K562 (cell line): Measurements from ENCODE around the gene TIMM8A. TPM values are rescaled to one million over a fixed set of nuclear protein-coding genes. Genes with fewer than 3 reads are reported as not detected.
A peak's percentile ranks its signal among the peaks of the same experiment; 100 is the strongest.

Source experiments
- CBX2 ChIP-seq: fragments of 200-600 bp; sonication (generic); IDR thresholded peaks from one replicate; pipeline ENCODE4 v1.6.1; 2012; ENCODE audit warnings: mild to moderate bottlenecking, low read length, inconsistent platforms; ENCODE audit not compliant: insufficient read depth, poor library complexity, severe bottlenecking
- ELF2 ChIP-seq: fragments of 250-450 bp; sonication (Bioruptor Pico); IDR thresholded peaks from 2 replicates; pipeline ENCODE4 v1.5.0; 2021; ENCODE audit warnings: mild to moderate bottlenecking
- MAZ ChIP-seq, 2 experiments: fragments of 450-650 bp in 1 of 2; sonication (generic) in 1 of 2; formaldehyde crosslinking; IDR thresholded peaks in 1 of 2; conservative IDR thresholded peaks in 1 of 2; 2 replicates each; pipeline versions ENCODE4 v1.4.0 to v1.5.0; 2020; ENCODE audit warnings: mild to moderate bottlenecking in 1 of 2, missing genetic modification reagents in 1 of 2
- NR2F6 ChIP-seq: fragments of 450-650 bp; formaldehyde crosslinking; IDR thresholded peaks from 2 replicates; pipeline ENCODE4 v1.4.0; 2020; ENCODE audit warnings: mild to moderate bottlenecking
- NUFIP1 ChIP-seq: fragments of 450-650 bp; IDR thresholded peaks from 2 replicates; pipeline ENCODE4 v1.6.1; 2018; ENCODE audit not compliant: partially characterized antibody
- PRPF4 ChIP-seq: fragments of 200-400 bp; formaldehyde crosslinking; IDR thresholded peaks from one replicate; pipeline ENCODE4 v1.6.1; 2017; ENCODE audit warnings: low read length, low read depth, mild to moderate bottlenecking; ENCODE audit not compliant: insufficient read depth, poor library complexity, severe bottlenecking
- SMARCB1 ChIP-seq: IDR thresholded peaks from 2 replicates; pipeline ENCODE4 v1.6.1; 2011; ENCODE audit warnings: improper control_type of control experiment, low read depth; ENCODE audit not compliant: insufficient read length
- TAF15 ChIP-seq: fragments of 200-400 bp; formaldehyde crosslinking; IDR thresholded peaks from 2 replicates; pipeline ENCODE4 v1.6.1; 2017; ENCODE audit warnings: mild to moderate bottlenecking, low read depth, low read length, moderate library complexity
- XRCC4 ChIP-seq: IDR thresholded peaks from one replicate; pipeline ENCODE4 v1.6.1; 2011; ENCODE audit not compliant: insufficient read depth, insufficient read length; ENCODE audit errors: extremely low read depth
- ZNF431 ChIP-seq: sonication (generic); formaldehyde crosslinking; IDR thresholded peaks from 2 replicates; pipeline ENCODE4 v1.8.0; 2022; ENCODE audit warnings: mild to moderate bottlenecking, missing genetic modification reagents
- ZNF778 ChIP-seq: fragments of 450-650 bp; formaldehyde crosslinking; IDR thresholded peaks from 2 replicates; pipeline ENCODE4 v1.4.0; 2020; ENCODE audit warnings: mild to moderate bottlenecking, moderate library complexity
- ZNF830 ChIP-seq: fragments of 250-450 bp; sonication (Bioruptor Pico); IDR thresholded peaks from 2 replicates; pipeline ENCODE4 v1.5.0; 2021; ENCODE audit warnings: mild to moderate bottlenecking
- polyA plus RNA-seq, 8 experiments: library from polyadenylated mRNA; depleted of rRNA in 4 of 8; stranded (reverse) in 5 of 8; unstranded in 3 of 8; fragments of >200 nt; fragmentation: Nextera tagmentation in 2 of 8; fragmentation: Illumina TruSeq in 1 of 8; extraction: Ambion mirVana in 2 of 8; extraction: Trizol in 1 of 8; gene quantifications; 2 replicates each; pipeline versions ENCODE4 v1.2.1 to v1.2.3, GENCODE V29; 2011 to 2014; ENCODE audit warnings: inconsistent platforms in 1 of 8, missing spikeins in 1 of 8
- total RNA-seq, 7 experiments: library from RNA; depleted of rRNA in 6 of 7; stranded (reverse); fragments of >200 nt in 6 of 7; fragmentation: Illumina TruSeq in 2 of 7; extraction: Trizol in 2 of 7; gene quantifications; 2 replicates each; pipeline versions ENCODE4 v1.2.1 to v1.2.3, GENCODE V29; 2011 to 2021; ENCODE audit warnings: low replicate concordance in 1 of 7
- TF ChIP-seq, protein P1 (sequence below): fragments of 250-450 bp; sonication (Bioruptor Pico); IDR thresholded peaks from 2 replicates; pipeline ENCODE4 v1.9.0; 2021; ENCODE audit warnings: mild to moderate bottlenecking
- TF ChIP-seq, protein P2 (sequence below): sonication (generic); formaldehyde crosslinking; IDR thresholded peaks from 2 replicates; pipeline ENCODE4 v1.8.1; 2023; ENCODE audit warnings: mild to moderate bottlenecking, missing genetic modification reagents
- TF ChIP-seq, protein P3 (sequence below): sonication (generic); formaldehyde crosslinking; IDR thresholded peaks from 2 replicates; pipeline ENCODE4 v1.8.1; 2023; ENCODE audit warnings: mild to moderate bottlenecking, missing genetic modification reagents
- TF ChIP-seq, protein P4 (sequence below): fragments of 450-650 bp; formaldehyde crosslinking; IDR thresholded peaks from 2 replicates; pipeline ENCODE4 v1.4.0; 2020; ENCODE audit warnings: mild to moderate bottlenecking
- TF ChIP-seq, protein P5 (sequence below): IDR thresholded peaks from 2 replicates; pipeline ENCODE4 v1.6.1; 2014; ENCODE audit warnings: antibody characterized with exemption
- TF ChIP-seq, protein P6 (sequence below): fragments of 450-650 bp; IDR thresholded peaks from 2 replicates; pipeline ENCODE4 v1.6.1; 2016; ENCODE audit warnings: borderline replicate concordance

TIMM8A gene
- total and polyA plus RNA-seq, 9 of the 15 experiments (the other 6 are each of a cell fraction or from before 2014, with no cell fraction given), result 10.9 to 132 (median 41.1) TPM

DNA sequence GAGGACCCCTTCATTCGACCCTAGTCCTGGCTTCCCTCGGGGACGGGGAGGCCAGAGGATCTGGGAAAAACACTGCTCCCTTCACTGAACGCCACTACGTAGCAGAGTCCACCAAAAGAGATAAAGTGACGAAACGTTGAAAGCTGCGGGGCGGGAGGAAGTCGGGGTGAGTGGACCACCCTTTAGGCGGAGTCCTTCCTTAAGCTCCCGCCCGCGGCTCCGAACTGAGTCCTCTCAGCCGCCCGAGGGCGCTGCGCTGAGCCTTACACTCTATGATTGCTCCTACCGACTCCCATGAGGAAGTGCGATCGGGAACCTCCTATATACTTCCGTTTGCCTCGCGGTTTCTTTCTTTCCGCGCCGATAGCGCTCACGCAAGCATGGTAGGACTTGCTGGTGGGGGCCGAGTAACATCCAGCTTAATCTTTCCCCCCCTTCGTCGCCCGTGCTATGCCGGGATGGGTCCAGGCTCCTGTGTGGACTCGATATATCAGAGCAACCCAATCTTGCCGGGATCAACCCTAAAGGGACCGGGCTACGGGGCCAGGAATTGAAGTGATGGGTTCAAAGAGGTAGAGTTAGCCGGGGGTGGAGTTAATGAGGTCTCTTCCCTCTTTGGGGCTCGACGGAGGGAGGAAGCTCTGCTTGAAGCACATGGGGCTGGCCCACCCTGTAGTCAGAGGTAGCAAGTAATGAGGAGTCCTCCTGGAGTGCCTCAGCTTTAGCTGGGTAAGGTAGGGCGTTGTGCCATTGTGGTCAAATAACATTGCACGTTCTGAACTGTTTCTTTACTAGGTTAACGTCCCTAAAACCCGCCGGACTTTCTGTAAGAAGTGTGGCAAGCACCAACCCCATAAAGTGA, 42.4 kb upstream of the TIMM8A start, which contains the start of gene RPL36A (continued):
- TF ChIP-seq, protein P1, sequence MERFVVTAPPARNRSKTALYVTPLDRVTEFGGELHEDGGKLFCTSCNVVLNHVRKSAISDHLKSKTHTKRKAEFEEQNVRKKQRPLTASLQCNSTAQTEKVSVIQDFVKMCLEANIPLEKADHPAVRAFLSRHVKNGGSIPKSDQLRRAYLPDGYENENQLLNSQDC (CRISPR knock-in tag), result 0 out of 2 replicates have a peak, but pooled peaks have one; percentile 15
- TF ChIP-seq ZNF778 (CRISPR knock-in tag) (no peak), XRCC4 (no peak), PRPF4 (no peak), TAF15 (no peak), NR2F6 (CRISPR knock-in tag) (no peak), SMARCB1 (no peak), MAZ (CRISPR knock-in tag; conservative IDR thresholded peaks at IDR 0.05 in 1 of 2, IDR thresholded peaks at IDR 0.05 in 1 of 2) (peak in 1 of 2 experiments; percentile 66; a peak in 2 of 4 replicates), ELF2 (CRISPR knock-in tag) (peak; percentile 76), NUFIP1 (no peak), ZNF431 (CRISPR knock-in tag) (no peak), CBX2 (no peak), ZNF830 (CRISPR knock-in tag) (0 out of 2 replicates have a peak, but pooled peaks have one; percentile 39)
- TF ChIP-seq, protein P2, sequence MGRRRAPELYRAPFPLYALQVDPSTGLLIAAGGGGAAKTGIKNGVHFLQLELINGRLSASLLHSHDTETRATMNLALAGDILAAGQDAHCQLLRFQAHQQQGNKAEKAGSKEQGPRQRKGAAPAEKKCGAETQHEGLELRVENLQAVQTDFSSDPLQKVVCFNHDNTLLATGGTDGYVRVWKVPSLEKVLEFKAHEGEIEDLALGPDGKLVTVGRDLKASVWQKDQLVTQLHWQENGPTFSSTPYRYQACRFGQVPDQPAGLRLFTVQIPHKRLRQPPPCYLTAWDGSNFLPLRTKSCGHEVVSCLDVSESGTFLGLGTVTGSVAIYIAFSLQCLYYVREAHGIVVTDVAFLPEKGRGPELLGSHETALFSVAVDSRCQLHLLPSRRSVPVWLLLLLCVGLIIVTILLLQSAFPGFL (CRISPR knock-in tag), result 0 out of 2 replicates have a peak, but pooled peaks have one; percentile 73
- TF ChIP-seq, protein P3, sequence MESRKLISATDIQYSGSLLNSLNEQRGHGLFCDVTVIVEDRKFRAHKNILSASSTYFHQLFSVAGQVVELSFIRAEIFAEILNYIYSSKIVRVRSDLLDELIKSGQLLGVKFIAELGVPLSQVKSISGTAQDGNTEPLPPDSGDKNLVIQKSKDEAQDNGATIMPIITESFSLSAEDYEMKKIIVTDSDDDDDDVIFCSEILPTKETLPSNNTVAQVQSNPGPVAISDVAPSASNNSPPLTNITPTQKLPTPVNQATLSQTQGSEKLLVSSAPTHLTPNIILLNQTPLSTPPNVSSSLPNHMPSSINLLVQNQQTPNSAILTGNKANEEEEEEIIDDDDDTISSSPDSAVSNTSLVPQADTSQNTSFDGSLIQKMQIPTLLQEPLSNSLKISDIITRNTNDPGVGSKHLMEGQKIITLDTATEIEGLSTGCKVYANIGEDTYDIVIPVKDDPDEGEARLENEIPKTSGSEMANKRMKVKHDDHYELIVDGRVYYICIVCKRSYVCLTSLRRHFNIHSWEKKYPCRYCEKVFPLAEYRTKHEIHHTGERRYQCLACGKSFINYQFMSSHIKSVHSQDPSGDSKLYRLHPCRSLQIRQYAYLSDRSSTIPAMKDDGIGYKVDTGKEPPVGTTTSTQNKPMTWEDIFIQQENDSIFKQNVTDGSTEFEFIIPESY (CRISPR knock-in tag), result peak; percentile 71; the same call in 1 of the 2 replicates
- TF ChIP-seq, protein P4, sequence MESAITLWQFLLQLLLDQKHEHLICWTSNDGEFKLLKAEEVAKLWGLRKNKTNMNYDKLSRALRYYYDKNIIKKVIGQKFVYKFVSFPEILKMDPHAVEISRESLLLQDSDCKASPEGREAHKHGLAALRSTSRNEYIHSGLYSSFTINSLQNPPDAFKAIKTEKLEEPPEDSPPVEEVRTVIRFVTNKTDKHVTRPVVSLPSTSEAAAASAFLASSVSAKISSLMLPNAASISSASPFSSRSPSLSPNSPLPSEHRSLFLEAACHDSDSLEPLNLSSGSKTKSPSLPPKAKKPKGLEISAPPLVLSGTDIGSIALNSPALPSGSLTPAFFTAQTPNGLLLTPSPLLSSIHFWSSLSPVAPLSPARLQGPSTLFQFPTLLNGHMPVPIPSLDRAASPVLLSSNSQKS (CRISPR knock-in tag), result no peak
- TF ChIP-seq, protein P5, sequence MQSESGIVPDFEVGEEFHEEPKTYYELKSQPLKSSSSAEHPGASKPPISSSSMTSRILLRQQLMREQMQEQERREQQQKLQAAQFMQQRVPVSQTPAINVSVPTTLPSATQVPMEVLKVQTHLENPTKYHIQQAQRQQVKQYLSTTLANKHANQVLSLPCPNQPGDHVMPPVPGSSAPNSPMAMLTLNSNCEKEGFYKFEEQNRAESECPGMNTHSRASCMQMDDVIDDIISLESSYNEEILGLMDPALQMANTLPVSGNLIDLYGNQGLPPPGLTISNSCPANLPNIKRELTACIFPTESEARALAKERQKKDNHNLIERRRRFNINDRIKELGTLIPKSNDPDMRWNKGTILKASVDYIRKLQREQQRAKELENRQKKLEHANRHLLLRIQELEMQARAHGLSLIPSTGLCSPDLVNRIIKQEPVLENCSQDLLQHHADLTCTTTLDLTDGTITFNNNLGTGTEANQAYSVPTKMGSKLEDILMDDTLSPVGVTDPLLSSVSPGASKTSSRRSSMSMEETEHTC, result no peak
- TF ChIP-seq, protein P6, sequence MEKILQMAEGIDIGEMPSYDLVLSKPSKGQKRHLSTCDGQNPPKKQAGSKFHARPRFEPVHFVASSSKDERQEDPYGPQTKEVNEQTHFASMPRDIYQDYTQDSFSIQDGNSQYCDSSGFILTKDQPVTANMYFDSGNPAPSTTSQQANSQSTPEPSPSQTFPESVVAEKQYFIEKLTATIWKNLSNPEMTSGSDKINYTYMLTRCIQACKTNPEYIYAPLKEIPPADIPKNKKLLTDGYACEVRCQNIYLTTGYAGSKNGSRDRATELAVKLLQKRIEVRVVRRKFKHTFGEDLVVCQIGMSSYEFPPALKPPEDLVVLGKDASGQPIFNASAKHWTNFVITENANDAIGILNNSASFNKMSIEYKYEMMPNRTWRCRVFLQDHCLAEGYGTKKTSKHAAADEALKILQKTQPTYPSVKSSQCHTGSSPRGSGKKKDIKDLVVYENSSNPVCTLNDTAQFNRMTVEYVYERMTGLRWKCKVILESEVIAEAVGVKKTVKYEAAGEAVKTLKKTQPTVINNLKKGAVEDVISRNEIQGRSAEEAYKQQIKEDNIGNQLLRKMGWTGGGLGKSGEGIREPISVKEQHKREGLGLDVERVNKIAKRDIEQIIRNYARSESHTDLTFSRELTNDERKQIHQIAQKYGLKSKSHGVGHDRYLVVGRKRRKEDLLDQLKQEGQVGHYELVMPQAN, result peak; percentile 82; the same call in 1 of the 2 replicates
